Activated CD4-positive, alpha-beta T cell treated with anti-CD3 and anti-CD28 coated beads, Interleukin-2, amount 50 U/mL, for 24 hours (primary cell): Measurements from ENCODE around the gene ABCC9.
"Not testable (repeated sequence)": the region's sequence is repeated elsewhere in the genome, so short reads cannot be mapped to it uniquely, and the experiment has no call there.

Source experiments
- DNase-seq, 2 donors: peaks; one replicate each; pipeline ENCODE4 v3.0.0-alpha.2; 2020; ENCODE audit warnings: low read depth in 1 of 2, low spot score in 1 of 2

The ABCC9 gene

DNA sequence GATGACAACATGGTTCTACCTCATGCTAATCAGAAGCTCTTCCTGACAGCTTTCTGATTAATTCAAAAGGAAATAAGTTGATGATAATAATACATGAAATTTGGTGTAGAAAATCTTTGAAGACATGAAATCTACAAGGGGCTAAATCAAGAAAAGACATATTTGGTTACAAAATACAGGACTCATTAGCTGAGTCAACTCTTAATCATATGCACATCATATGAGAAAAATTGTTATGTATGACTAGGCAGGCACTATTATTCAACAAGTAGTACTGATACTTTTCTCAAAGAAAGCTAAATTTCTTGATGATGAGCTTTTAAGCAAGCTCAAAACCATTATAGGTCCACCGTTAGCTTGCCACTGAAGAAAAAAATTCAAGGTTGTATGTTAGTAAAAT, 7.1 kb downstream of the ABCC9 start:
- no peak for DNase-seq

DNA sequence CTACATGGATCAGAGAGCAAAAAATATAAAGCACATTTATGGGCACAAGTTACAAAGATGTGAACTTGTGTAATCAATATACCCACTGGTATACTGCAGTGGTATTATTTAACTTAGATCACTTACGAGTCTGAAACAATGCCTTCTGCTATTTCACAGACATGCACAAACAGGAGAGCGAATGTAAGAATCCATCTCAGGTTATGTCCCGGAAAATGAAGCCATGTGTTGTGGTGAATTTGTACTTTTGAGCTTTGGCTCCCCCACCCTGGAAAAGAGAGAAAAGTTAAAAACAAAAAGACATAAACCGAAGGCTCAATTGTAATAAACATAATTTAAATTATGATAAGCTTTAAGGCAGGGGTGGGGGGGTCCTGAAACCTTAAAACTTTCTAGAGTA, 7.6 kb downstream of the ABCC9 start:
- DNase-seq: no peak

DNA sequence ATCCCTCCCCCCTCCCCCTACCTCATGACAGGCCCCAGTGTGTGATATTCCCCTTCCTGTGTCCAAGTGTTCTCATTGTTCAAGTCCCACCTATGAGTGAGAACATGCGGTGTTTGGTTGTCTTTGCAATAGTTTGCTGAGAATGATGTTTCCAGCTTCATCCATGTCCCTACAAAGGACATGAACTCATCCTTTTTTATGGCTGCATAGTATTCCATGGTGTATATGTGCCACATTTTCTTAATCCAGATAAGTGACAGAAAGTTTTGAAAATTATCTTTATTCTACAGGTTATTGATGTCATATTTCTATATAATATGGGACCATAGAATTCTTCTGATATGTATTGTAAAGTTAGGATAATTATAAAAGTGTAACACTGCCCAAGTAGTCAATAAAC, 11.3 kb downstream of the ABCC9 start:
- not testable (repeated sequence) for DNase-seq

DNA sequence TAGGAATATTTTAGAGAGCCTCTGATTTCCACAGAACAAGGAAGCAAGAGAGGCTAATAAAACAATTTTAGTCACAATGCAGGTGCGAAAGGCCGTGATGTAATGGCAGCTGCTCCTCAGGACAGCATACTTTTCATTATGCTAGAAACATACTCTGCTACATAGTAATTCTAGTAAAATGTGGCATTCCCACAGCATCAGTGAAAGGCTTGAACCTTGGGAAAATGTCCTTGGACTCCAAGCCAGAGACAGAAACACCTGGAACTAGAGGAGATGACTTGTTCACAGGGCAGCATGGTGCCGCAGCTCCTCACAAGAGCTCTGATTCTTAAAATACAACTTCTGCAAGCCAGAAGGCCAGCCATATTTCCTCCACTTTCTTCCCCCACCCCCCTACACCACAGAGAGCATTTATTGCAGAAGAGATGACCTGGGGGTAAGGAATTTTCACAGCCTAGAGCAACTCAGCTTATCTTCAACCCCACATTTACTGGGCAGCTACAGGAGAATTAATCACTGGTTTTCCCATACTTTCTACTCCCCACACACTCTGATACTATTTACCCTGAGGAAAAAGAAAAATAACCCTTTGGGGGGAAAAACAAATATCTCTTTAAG, 15.8 kb downstream of the ABCC9 start:
- no peak for DNase-seq

DNA sequence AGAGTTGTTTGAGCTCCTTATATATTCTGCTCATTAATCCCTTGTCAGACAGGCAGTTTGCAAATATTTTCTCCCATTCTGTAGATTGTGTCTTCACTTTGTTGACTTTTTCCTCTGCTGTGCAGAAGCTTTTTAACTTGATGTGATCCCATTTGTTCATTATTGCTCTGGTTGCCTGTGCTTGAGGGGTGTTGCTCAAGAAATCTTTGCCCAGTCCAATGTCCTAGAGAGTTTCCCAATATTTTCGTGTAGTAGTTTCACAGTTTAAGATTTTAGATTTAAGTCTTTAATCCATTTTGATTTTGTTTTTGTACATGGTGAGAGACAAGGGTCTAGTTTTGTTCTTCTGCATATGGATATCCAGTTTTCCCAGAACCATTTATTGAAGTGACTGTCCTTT, 19.8 kb downstream of the ABCC9 start:
- DNase-seq: no peak

DNA sequence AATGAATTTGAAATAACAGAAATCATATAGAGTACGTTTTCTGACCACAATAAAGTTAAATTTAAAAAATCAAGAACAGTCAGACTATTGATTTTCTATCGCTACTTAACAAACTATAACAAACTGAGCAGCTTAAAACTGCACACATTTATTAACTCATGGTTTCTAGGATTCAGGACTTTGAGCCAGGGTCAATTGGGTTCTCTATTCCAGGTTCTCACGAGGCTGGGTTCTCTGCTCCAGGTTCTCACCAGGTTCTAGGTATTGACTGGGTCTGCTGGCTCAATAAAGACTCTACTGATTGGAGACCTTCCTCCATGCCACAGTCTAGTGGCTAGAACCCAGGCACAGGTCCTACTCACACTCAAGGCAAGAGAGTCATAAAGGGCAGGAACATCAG, 22.8 kb downstream of the ABCC9 start:
- no peak for DNase-seq

DNA sequence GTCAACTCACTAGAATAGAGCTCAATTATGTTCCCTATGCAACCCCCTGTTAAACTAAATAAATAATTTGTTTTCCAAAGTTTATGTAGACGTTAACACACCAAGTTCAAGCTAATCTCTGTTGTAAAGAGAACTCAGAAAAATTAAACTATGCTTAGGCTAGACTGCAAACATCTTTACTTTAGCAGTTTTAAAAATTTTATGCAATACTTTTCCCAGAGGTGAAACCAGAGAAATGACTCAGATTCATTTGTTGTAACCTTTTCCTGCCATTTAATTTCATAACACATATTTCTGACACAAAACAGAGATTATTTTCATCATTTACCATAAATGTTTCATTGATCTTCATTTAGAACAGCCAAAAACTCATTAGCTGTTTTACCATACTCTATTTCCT, 27.4 kb downstream of the ABCC9 start:
- DNase-seq: no peak

DNA sequence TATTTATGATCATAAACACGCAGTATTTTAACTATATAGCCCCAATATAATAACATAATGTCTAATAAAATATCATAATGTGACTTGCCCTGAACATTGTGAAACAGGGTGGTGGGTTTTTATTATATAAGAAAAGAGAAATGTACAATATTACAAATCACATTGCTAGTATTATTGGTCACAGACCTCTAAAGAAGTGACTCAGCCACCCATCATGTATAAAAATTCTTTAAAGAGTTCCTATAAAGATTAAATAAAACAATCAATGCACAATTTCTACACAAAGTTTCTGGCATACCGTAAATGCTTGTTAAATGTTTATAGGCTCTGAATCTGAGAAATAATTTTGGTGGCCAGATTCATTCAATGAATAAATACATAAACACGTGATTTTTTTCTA, 28.9 kb downstream of the ABCC9 start:
- DNase-seq: no peak

DNA sequence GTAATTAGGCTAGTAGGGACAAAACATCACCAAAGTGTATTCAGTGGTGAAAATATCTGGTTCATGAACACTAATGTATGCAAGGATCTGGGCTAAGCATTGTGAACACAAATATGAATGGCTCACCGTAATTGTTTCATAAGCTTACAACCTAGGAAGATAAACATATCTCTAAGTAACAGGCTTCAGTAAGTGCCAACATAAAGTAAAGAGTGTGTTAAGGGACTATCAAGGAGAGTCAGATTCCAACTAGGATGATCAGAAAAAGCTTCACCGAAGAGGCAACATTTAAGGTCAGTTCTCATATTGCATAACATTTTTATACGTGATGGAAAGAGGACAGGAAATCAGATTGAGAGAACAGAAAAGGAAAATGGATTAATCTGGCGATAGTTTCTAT, 29.4 kb downstream of the ABCC9 start:
- DNase-seq: no peak

DNA sequence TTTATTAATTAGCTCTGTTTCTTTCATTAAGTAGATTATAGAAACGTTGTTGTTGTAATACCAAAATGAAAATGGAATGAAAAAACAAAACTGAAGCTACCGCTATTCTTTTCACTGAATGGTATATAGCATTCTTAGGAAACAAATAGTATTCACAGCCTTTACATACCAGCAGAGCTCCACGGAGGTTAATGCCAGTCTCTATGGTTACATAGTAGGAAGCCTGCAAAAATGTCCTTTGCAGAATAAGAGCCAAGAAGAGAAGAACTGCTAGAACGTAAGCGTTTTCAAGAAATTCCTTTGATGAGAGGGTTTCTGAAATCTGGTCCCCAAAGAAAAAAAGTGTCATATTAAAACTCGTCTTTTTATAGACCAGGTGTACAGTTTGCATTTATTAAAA, 30.6 kb downstream of the ABCC9 start:
- no peak for DNase-seq

DNA sequence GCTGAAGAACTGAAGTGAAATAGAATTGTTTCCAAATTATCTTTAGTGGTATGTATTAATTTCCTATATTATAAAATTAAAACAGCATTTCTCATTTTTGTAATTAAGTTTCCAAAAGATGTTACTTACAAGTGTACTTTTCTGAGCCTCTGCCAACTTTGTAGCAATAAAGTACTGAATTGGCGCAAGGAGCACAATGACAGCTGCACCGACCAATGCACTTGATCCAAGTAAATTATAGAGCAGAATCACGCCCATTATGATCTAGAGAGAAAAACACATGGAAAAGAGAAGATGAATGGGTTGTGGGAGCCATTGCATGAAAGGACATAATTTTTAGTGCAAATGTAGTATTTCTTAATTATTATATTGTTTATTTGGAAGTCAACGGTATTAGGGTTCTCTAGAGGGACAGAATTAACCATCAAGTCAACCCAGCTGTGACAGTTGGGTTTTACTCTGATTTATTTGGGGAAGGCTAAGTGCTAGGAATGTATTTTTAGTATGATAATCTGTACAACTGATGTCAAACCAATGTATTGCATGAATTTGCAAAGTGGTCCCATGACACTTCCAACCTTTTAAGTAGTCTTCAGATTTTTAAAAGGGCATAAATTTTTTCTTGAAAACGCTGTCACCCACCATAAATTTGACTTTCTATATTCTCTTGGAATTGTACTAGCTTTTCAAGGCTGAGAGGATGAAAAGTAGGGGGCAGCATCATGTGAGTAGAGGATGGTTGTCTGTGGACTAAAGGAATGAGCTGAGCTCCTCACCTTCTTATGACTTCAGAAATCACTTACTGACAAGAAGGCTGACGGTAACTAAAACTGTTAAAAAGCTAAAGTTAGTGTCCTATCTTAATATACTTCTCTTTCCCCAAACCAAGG, 33.0 kb downstream of the ABCC9 start:
- DNase-seq: no peak

DNA sequence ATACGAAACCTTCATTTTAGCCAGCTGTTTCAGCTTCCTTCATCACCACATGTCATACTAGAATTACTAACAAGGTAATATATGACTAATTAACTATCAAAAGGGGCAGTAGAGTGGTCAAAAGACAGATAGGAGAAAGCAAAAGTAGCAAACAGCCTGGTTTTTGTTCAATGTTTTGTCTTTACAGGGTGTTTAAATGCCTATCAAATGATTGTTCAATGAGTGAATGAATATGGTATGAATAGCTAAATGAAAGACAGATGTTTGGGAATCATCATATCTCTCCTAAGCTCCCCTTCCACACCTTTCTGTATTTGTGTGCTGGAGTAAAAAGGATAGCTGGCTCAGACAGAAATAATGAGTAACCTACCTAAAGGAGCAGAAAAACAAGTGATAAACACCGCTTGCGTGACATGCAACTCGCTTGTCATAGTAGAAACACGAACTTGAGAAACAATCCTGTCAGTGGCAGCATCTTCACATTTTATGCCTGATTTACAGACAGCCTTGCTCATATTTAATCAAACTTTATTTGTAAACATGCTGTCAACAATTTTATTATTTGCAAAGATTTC, 34.2 kb downstream of the ABCC9 start:
- DNase-seq: no peak

DNA sequence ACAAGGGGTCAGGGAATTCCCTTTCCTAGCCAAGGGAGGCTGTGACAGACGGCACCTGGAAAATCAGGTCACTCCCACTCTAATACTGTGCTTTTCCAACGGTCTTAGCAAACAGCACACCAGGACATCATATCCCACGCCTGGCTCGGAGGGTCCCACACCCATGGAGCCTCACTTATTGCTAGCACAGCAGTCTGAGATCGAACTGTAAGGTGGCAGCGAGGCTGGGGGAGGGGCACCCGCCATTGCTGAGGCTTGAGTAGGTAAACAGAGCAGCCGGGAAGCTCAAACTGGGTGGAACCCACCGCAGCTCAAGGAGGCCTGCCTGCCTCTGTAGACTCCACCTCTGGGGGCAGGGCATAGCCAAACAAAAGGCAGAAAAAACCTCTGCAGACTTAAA, 41.7 kb downstream of the ABCC9 start:
- DNase-seq: not testable (repeated sequence)

DNA sequence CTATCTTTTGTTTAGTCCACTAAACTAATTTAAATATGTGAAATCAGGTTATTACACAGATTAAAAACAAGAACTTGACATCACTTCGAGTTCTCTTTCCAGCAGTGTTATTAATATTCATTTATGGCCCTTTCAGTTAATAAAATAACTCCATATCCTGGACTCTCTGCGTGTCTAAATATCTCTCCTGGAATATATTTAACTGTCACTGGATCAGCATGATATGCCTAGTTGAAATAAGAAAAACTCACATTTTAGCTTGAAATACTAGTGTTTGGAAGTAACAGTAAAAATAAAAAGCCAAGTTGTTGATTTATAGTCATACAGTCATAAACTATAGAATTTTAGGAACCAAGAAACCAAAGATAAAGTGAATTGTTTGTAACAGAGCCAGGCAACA, 45.6 kb downstream of the ABCC9 start:
- DNase-seq: no peak

DNA sequence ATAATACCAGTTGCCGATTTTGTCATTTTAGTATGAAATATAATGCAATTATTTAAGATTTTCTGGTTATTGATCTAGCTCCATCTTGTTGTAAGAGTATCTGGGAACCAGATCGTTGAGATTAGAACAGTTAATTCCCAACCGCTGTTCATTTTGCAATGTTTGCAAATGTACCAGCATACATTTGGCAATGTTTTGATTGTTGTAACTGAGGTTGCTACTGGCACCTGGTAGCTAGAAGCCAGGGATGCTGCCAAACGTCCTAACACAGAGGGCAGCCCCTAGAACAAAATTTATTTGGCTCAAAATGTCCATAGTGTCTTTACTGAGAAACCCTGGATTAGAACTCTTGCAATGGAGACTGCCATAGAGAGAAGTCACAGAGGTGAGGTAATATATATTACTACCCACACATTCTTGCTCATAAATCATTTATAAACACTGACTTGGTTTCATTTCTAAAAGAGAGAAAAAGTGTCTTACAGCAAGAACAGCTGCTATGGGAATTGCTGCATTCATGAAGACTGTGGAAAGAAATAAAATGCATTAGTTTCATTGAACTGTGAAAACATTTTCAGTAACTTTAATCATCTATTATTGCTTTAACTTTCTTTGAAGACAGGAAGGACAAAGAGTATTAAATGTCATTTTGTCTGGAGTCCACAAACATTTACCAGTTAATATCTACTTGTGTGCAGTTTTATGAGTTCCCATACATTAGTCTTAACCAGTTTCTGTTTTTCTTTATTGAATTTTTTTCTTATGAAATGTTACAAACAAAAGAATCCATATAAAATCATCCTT, 46.2 kb downstream of the ABCC9 start:
- no peak for DNase-seq

DNA sequence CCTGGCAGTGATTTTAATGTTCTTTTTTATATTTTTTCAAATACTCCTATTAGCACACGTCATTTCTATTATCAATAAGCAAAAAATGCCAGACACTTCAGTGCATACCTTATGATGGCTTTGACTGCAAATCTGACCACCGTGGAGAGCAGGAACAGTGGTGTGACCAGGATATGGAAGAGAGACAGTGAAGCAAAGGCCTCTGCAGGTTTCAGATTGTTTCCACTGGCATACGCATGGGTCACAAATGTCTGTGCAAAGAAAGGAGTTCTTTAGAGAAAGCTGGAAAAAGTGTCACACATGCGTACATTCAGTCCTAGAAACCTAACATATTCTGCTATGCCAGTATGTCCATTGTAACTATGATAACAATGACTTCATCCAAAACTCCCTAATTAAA, 47.3 kb downstream of the ABCC9 start:
- DNase-seq: no peak

DNA sequence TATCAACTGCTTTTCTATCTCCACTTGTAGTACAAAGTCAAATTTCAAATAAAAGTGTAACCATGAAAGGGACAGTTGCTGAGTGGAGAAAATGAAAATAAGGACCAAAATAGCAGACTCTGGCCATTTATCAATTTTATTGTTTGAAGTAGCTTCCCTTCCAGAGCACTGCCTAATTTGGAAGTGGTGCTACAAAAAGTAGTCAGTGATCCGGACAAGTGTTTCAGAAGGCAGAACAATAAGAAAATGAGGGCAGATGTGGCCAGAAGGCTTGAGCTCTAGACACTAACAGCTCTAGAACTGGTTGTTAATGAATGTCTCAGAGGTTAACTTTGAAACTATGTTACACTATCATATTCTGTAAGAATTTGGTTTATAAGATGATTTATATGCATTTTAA, 48.9 kb downstream of the ABCC9 start:
- DNase-seq: no peak

DNA sequence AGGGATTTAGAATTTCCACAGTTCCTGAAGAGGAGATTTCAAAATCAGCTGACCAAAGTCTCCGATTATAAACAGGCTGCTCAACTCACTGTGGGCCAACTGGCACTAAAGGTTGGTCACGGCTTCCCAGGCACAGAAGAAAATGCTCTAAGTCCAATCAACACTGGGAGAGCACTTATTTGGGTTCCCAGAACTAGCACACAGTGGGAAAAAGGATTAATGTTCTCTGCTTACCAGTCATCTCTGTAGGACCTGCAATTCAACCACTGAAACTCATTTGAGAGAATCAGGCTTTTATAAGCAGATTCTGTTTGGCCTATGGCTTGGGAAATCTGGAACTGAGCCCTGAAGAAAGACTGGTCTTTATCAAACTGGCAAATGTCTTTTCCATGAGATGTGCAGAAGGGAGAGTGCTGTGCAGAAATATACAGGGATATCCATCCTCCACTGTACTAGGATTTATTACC, 49.4 kb downstream of the ABCC9 start:
- no peak for DNase-seq

DNA sequence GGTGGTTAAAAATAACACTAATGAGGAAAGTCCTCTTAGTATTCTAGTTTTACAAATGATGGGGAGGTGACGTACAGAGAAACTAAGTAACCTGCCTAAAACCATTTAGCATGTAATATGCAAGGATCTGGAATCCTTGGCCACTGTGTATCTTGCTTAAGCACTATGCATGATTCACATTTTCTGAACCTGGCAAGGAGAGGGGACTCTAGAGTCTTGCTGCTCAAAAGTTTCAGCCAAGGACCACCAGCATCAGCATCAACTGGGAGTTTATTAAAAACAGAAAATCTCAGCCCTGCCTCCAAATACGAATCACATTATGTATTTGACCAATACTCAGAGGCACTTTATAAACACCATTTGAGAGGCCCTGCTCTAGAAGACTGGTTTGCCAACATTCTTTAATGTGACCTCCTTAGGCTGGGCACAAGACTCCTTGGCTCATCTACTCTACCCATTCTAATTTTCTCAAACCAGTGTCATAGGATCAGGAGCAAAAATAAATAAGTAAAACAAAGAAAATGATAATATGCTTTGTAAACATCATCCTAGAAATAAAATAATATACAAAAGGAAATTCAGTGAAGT, 52.9 kb downstream of the ABCC9 start:
- DNase-seq: no peak

DNA sequence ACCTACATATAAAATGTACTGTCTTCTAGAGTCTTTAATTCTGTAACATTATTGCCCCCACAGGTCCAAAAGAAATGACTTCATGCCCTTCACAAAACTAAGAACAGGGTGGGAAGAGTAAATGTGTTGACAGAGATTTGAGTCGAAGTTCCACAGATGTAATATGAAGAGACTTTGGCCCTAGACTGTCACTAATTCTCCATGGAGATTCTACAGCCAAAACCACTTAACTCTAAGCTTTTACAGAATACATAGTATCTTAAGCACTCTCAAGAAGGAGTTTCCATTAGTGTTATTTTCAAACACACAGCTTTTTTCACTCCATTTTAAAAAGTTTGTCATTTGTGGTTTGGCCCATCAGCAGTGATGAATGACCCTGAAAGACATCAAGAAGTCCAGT, 56.3 kb downstream of the ABCC9 start:
- no peak for DNase-seq

DNA sequence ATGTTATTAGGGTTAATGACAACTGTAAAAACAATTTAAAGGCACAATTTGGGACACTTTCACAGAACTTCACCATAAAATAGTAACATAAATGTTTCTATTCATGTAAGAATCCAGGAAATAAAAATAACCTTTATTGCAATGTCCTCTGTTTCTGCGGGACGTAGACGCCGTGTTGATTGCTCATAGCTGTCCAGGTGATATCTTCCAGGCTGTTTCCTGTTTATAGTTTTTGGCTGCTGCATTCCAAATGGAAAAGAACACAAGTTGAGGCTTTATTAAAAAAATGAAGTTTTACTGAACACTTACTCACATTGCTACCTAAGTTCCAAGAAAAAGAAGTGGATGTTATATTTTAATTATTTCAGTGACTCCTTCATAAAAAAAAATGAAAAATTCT, 58.6 kb downstream of the ABCC9 start:
- no peak for DNase-seq
